Fibroblast of the aortic adventitia (primary cell): ENCODE data around the gene HYPK. TPM values are rescaled to one million over a fixed set of nuclear protein-coding genes. Genes with fewer than 3 reads are reported as not detected.

Experiments
- DNase-seq: peaks from one replicate; pipeline ENCODE4 v3.0.0-alpha.2; 2010; ENCODE audit warnings: low read depth
- H3K4me3 ChIP-seq: 2 replicates; pipeline ENCODE4 v1.5.1; 2011; ENCODE audit warnings: low read depth, mild to moderate bottlenecking, control low read depth, low read length, moderate library complexity
- total RNA-seq: library from RNA; depleted of rRNA; stranded (reverse); fragments of >200 nt; gene quantifications from 2 replicates; pipeline ENCODE4 v1.2.3, GENCODE V29; 2012; ENCODE audit warnings: low replicate concordance
- TF ChIP-seq, protein P1 (sequence below): IDR thresholded peaks from 2 replicates; pipeline ENCODE4 v1.5.1; 2011; ENCODE audit warnings: mild to moderate bottlenecking, low read length, control low read depth, inconsistent platforms; ENCODE audit not compliant: insufficient read depth

Gene HYPK, protein sequence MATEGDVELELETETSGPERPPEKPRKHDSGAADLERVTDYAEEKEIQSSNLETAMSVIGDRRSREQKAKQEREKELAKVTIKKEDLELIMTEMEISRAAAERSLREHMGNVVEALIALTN
- 3.7 and 16.4 TPM in 2 replicates for total RNA-seq

DNA sequence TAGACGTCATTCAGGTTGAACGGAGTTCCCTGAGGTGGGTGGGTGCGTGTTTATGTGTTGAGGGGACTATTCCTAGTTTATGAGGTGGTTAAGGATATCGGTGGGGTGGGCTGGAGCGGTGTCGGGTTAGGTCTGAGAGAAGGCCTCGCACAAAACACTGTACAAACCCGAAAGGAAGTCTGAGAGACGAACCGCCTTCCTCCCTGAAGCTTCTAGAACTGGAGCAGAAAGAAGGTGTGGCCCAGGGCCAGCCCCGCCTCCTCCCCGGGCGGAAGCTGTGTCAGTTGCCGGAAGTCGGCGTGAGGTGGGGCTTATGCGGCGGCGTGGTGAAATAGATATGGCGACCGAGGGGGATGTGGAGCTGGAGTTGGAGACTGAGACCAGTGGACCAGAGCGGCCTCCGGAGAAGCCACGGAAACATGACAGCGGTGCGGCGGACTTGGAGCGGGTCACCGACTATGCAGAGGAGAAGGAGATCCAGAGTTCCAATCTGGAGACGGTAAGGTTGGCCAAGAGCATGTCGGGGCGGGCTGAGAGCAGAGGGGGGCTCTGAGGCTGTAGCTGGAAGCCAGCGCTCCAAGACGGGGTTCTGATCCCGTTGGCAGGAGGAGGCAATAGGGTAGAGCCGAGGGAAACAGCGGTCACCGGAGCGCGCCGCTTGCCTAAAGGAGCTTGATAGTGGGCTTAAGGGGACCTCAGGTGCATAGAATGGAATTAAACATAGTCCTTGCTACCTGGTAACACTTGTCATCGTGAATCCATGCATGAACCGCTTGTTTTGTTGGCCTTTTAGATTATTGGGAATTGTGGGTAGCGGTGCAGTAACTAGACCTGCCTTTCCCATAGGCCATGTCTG is at the start of gene HYPK:
HYPK (plus strand) TSS at position 314 of the 856 bp plus-strand sequence; CDS start at position 338, 24 bp downstream.
- TF ChIP-seq, protein P1, sequence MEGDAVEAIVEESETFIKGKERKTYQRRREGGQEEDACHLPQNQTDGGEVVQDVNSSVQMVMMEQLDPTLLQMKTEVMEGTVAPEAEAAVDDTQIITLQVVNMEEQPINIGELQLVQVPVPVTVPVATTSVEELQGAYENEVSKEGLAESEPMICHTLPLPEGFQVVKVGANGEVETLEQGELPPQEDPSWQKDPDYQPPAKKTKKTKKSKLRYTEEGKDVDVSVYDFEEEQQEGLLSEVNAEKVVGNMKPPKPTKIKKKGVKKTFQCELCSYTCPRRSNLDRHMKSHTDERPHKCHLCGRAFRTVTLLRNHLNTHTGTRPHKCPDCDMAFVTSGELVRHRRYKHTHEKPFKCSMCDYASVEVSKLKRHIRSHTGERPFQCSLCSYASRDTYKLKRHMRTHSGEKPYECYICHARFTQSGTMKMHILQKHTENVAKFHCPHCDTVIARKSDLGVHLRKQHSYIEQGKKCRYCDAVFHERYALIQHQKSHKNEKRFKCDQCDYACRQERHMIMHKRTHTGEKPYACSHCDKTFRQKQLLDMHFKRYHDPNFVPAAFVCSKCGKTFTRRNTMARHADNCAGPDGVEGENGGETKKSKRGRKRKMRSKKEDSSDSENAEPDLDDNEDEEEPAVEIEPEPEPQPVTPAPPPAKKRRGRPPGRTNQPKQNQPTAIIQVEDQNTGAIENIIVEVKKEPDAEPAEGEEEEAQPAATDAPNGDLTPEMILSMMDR, result no peak

DNA sequence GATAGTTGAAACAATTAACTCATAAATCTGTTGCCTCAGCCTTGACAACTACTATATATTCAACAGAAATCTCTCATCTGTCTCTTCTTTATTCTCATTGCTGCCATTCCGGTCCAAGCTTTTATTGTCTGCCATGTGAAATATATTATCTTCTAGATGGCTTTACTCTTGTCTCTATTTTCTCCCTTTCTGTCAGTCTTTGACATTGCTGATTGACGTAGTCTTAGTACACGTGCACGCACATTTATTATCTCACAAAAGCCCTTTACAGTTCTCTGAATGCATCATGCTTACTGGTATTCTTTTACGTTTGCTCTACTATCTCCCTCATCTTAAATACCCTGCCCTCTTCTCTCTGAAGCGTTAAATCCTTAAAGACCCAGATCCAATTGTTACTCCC is 48.5 kb upstream of the HYPK start:
- TF ChIP-seq, protein P1, result no peak
- H3K4me3 ChIP-seq, result no peak overlapping the region
- DNase-seq, result no peak

More for the DNA sequence above, at the start of gene HYPK:
- peak; percentile 87 for DNase-seq
- peak within 1 kb of the TSS; percentile 99 for H3K4me3 ChIP-seq

DNA sequence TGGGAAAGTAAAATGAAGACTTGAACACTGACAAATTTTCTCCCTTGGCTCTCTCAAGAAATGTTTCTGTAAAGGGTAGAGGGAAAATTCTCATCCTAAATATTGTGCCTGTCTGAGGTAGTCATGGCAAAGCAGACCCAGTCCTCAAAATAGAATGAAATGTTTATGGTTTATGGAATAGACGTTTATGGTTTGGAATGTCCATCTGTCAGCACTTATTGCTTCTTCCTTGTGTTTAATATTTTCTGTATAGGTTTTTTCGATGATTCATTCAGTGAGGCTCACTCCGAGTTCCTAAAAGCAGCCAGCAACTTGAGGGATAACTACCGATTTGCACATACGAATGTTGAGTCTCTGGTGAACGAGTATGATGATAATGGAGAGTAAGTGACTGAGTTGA is 37.6 kb upstream of the HYPK start:
- TF ChIP-seq, protein P1, result no peak
- H3K4me3 ChIP-seq, result no peak overlapping the region
- DNase-seq, result no peak

DNA sequence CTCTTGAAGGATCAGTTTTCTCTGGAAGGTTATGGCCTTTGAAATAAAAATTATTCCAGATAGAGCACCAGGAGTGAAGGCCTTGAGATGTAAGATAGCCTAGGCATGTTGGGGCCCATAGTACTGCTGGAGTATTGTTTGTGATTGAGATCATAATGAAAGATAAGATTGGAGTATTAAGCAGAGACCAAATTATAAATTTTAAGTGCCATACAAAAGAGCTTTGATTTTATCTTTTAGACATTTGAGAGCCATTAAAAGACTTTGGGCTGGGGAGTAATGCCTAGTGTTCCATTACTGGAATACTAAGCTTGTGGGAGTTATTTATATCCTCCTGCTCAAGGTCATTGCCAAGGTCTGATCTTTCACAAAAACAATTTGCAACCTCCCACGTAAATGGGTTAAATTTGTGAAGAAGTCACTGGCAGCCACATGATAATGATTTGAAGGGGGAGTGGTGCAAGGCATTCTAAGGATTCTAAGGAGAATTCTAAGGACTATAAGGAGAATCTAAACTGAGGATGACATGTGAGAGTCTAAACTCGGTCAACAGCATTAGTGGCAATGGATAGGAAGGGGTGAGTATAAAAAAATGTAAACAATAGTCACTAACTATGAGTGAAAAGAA is 36.5 kb upstream of the HYPK start:
- TF ChIP-seq, protein P1, result no peak
- no peak for DNase-seq
- no peak overlapping the region for H3K4me3 ChIP-seq

DNA sequence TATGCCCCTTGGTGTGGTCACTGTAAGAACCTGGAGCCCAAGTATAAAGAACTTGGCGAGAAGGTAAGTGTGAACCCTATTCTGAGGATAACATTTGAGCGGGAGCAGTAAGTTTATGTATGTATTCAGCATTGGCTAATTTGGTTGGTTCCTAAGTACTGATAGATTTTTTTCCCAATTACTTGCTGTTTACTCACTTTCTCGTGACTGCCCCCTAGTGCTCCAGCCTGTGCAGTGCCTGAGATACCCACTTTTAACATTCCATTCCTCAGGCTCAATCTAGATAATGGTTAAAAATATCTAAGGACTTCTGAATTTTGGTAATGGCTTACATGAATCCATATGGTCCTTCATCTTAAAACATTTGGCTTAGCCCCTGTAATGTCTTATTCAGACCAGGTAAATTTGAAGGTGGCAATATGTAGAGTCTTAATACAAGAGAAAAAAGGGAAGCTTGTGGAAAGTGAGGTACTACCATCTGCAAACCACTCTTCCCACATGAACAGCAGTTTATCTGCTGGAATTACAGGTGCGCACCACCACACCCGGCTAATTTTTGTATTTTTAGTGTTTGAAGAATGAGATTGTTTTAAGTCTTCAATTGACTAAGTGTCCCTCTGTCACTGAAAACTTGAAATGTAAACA is 30.7 kb upstream of the HYPK start:
- peak; percentile 78 for DNase-seq
- H3K4me3 ChIP-seq, result no peak overlapping the region
- TF ChIP-seq, protein P1, result peak; percentile 91

DNA sequence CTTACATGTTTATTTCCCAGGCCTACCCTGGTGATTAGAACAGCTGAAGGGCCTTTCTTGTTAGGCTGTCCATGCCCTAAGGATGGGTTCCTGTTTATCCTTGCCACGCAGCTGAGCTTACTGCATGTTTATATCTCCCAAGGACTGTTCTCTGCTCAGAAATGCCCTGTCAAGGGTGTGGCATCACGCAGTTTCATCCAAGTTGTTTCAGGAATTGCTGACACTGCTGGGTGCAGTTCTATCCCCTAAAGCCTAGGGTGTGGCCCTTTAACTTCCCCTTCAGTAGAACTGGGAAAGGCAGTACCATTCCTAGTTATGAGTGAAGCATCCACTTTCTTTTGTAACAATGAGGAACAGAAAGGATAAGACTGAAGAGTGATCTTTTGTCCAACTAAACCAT is 28.6 kb upstream of the HYPK start:
- no peak overlapping the region for H3K4me3 ChIP-seq
- TF ChIP-seq, protein P1, result no peak
- DNase-seq, result peak; percentile 32
